IPS-15b (cell line): ENCODE results near the gene AKNA.
A peak's percentile ranks its signal among the peaks of the same experiment; 100 is the strongest.

ENCODE experiments used
- H3K27me3 ChIP-seq: one replicate; pipeline ENCODE4 v1.6.1; 2013; ENCODE audit warnings: low read length; ENCODE audit not compliant: control insufficient read depth, insufficient read depth
- H3K36me3 ChIP-seq: one replicate; pipeline ENCODE4 v1.6.1; 2013; ENCODE audit warnings: low read length; ENCODE audit not compliant: control insufficient read depth, insufficient read depth
- H3K4me1 ChIP-seq: one replicate; pipeline ENCODE4 v1.6.1; 2013; ENCODE audit warnings: mild to moderate bottlenecking, low read length; ENCODE audit not compliant: control insufficient read depth, insufficient read depth
- H3K4me3 ChIP-seq: one replicate; pipeline ENCODE4 v1.5.1; 2013; ENCODE audit warnings: low read depth, low read length
- H3K9ac ChIP-seq: one replicate; pipeline ENCODE4 v1.6.1; 2013; ENCODE audit warnings: low read depth, mild to moderate bottlenecking, low read length
- H3K9me3 ChIP-seq: one replicate; pipeline ENCODE4 v1.6.1; 2013; ENCODE audit warnings: mild to moderate bottlenecking, low read length; ENCODE audit not compliant: control insufficient read depth, insufficient read depth

Gene AKNA

DNA sequence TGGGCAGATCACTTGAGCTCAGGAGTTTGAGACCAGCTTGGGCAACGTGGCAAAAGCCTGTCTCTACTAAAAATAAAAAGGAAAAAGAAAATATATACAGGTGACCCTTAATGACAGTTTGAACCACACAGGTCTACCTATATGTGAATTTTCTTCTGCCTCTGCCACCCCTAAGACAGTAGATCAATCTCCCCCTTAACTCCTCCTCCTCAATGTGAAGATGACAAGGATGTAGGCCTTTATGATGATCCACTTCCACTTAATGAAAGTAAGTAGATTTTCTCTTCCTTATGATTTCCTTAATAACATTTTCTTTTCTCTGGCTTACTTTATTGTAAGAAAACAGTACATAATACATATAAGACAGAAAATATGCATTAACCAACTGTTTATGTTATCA is 3.4 kb downstream of the AKNA start:
- peaks cover 29% of the 10 kb centered on the region for H3K4me1 ChIP-seq
- no peaks in the 10 kb centered on the region for H3K9me3 ChIP-seq
- no peak overlapping the region for H3K9ac ChIP-seq
- H3K36me3 ChIP-seq, result no peaks in the 10 kb centered on the region
- no peaks in the 10 kb centered on the region for H3K27me3 ChIP-seq
- no peak overlapping the region for H3K4me3 ChIP-seq

- Histone ChIP-seq H3K4me3 (no peak overlapping the region), H3K27me3 (no peaks in the 10 kb centered on the region), H3K4me1 (peaks cover 29% of the 10 kb centered on the region), H3K9me3 (no peaks in the 10 kb centered on the region), H3K9ac (peak overlapping the region; percentile 37), H3K36me3 (no peaks in the 10 kb centered on the region)
Observed at GRCh38 chr9:114383521-114384231, 4.1 kb downstream of the AKNA start.

DNA sequence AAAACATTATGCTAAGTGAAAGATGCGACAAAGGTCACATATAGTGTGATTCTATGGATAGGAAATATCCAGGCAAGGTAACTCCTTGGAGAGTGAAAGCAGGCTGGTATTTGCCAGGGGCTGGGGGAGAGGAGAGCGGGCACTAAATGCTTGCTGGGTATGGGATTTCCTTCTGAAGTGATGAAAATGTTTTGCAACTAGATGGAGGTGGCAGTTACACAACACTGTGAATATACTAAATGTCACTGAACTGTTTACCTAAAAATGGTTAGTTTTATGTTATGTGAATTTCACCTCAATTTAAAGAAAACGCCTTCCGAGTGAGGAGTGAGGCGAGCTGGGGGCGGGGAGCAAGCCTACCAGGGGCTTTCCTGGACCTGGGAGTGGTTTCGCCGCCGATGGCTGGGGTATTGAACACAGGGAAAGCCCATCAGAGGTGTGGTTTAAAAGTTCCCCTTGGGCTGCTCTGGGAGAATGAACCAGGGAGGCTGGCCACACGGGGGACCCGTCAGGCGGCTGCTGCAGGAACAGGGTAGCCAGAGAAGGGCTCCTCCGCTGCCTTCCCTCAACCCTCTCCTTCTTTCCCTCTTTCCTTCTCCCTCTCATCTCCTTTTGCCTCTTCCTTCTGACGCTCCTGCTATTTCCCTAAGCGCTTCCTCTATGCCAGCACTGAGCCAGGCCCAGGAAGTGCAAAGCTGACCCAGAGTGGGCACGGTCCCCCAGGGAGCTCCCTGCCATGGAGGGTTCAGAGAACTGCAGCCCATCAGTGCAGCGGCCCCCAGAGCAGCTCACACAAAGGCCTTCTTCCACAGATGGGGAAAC is 4.9 kb downstream of the AKNA start:
- no peaks in the 10 kb centered on the region for H3K27me3 ChIP-seq
- H3K36me3 ChIP-seq, result no peaks in the 10 kb centered on the region
- H3K4me3 ChIP-seq, result no peak overlapping the region
- no peaks in the 10 kb centered on the region for H3K9me3 ChIP-seq
- H3K4me1 ChIP-seq, result peaks cover 24% of the 10 kb centered on the region
- peak overlapping the region; percentile 37 for H3K9ac ChIP-seq

- no peak overlapping the region for H3K9ac ChIP-seq
- H3K36me3 ChIP-seq, result peaks cover 8% of the 10 kb centered on the region
- H3K27me3 ChIP-seq, result no peaks in the 10 kb centered on the region
- no peaks in the 10 kb centered on the region for H3K9me3 ChIP-seq
- peaks cover 17% of the 10 kb centered on the region for H3K4me1 ChIP-seq
- no peak overlapping the region for H3K4me3 ChIP-seq
Observed at GRCh38 chr9:114378883-114379282, 8.9 kb downstream of the AKNA start.

GRCh38 chr9:114378016-114378415 is 9.8 kb downstream of the AKNA start:
- Histone ChIP-seq H3K4me3 (no peak overlapping the region), H3K4me1 (peaks cover 9% of the 10 kb centered on the region), H3K9me3 (no peaks in the 10 kb centered on the region), H3K27me3 (no peaks in the 10 kb centered on the region), H3K36me3 (peaks cover 8% of the 10 kb centered on the region), H3K9ac (no peak overlapping the region)

GRCh38 chr9:114376586-114377445 is 11.0 kb downstream of the AKNA start:
- H3K27me3 ChIP-seq, result no peaks in the 10 kb centered on the region
- H3K4me3 ChIP-seq, result no peak overlapping the region
- no peak overlapping the region for H3K9ac ChIP-seq
- H3K9me3 ChIP-seq, result no peaks in the 10 kb centered on the region
- peaks cover 6% of the 10 kb centered on the region for H3K4me1 ChIP-seq
- peaks cover 10% of the 10 kb centered on the region for H3K36me3 ChIP-seq

DNA sequence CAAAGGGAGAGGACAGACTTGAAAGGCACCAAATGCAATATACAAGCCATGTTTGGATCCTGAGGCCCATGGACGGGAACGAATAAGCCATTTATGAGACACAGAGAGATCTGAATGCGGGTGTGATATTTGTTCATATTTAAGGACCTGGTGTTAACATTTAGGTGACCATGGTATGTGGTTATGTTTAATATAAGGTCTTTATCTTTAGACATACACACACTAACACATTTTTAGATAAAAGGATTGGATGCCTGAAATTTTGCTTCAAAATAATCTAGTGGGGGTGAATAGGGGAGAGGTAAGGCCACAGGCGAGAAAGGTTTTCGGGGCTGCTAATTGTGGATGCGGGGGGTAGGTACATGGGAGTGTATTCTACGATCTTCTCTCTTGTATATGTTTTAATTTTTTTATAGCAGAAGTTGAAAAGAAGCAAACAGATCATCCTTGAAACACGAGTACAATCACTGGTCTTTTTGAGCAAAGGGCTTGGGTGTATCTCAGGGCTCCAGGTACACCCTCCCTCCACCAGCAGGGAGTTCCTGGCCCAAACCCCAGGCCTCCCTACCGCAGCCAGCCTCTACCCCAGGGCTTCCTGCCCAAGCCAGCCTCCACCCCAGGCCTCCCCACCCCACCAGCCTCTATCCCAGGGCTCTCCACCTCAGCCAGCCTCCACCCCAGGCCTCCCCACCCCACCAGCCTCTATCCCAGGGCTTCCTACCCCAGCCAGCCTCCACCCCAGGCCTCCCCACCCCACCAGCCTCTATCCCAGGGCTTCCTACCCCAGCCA is 12.2 kb downstream of the AKNA start:
- H3K4me3 ChIP-seq, result no peak overlapping the region
- H3K4me1 ChIP-seq, result peaks cover 16% of the 10 kb centered on the region
- H3K9me3 ChIP-seq, result no peaks in the 10 kb centered on the region
- H3K9ac ChIP-seq, result no peak overlapping the region
- no peaks in the 10 kb centered on the region for H3K27me3 ChIP-seq
- peaks cover 12% of the 10 kb centered on the region for H3K36me3 ChIP-seq

- Histone ChIP-seq H3K9ac (no peak overlapping the region), H3K4me3 (no peak overlapping the region), H3K4me1 (peaks cover 16% of the 10 kb centered on the region), H3K27me3 (no peaks in the 10 kb centered on the region), H3K36me3 (peaks cover 12% of the 10 kb centered on the region), H3K9me3 (no peaks in the 10 kb centered on the region)
Observed at GRCh38 chr9:114374936-114375335, 12.8 kb downstream of the AKNA start.

GRCh38 chr9:114373960-114374730 is 13.6 kb downstream of the AKNA start:
- H3K9ac ChIP-seq, result no peak overlapping the region
- H3K4me3 ChIP-seq, result no peak overlapping the region
- peaks cover 24% of the 10 kb centered on the region for H3K4me1 ChIP-seq
- H3K9me3 ChIP-seq, result no peaks in the 10 kb centered on the region
- peaks cover 12% of the 10 kb centered on the region for H3K36me3 ChIP-seq
- no peaks in the 10 kb centered on the region for H3K27me3 ChIP-seq

- H3K27me3 ChIP-seq, result no peaks in the 10 kb centered on the region
- peaks cover 25% of the 10 kb centered on the region for H3K4me1 ChIP-seq
- H3K9ac ChIP-seq, result no peak overlapping the region
- peaks cover 16% of the 10 kb centered on the region for H3K36me3 ChIP-seq
- H3K4me3 ChIP-seq, result no peak overlapping the region
- H3K9me3 ChIP-seq, result no peaks in the 10 kb centered on the region
Observed at GRCh38 chr9:114372921-114373448, 14.8 kb downstream of the AKNA start.
